Forelimb muscle (tissue), 1 donor: Measurements from ENCODE around the gene CDH23. TPM values are rescaled to one million over a fixed set of nuclear protein-coding genes. Genes with fewer than 3 reads are reported as not detected.

Experiments
- DNase-seq: peaks from one replicate; pipeline ENCODE4 v3.0.0-alpha.2; 2013; ENCODE audit warnings: low read depth
- polyA plus RNA-seq: library from polyadenylated mRNA; unstranded; fragments of 120-200 nt; gene quantifications from one replicate; pipeline ENCODE4 v1.2.1, GENCODE V29; 2013; ENCODE audit not compliant: insufficient read length

CDH23 gene
- polyA plus RNA-seq, 1 donor = 4.1 TPM

GRCh38 chr10:71659111-71659634 is 262.5 kb downstream of the CDH23 start:
- DNase-seq = no peak

DNA sequence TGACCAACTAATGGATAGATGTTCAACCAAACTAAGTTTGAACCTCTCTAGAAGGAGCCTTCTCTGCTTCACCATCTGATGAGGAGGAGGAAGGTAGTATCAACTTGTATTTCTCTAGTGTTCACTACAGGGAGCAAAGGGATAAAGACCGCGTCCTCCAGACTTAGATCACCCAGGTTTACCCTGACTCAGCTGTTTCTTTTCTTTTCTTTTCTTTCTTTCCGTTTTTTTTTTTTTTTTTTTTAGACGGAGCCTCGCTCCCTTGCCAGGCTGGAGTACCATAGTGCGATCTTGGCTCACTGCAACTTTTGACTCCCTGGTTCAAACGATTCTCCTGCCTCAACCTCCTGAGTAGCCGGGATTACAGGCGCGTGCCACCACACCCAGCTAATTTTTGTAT is 263.0 kb downstream of the CDH23 start:
- DNase-seq = no peak

- no peak for DNase-seq
Observed at GRCh38 chr10:71660313-71660712, 263.6 kb downstream of the CDH23 start.

GRCh38 chr10:71661060-71661622 is 264.4 kb downstream of the CDH23 start:
- DNase-seq = no peak

DNA sequence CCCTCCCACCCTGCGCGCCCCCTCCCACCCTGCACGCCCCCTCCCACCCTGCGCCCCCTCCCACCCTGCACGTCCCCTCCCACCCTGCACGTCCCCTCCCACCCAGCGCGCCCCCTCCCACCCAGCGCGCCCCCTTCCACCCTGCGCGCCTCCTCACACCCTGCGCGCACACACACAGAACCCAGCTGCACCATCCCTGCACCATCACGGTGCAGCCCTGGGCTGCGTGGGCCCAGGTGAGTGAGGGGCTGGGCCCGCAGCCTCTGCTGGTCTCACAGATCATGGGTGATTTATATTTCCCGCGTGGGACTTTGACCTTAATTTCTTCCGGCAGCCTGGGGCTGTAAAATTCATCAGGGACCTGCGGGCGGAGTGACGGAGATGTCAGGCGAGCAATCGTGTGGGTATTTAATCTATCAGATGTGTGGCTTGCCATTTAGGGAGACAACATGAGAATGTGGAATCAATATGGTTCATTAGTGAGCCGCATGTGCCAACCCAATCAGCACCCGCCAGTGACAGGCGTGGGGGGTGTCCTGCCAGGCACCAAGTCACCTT is 265.1 kb downstream of the CDH23 start:
- DNase-seq = no peak

GRCh38 chr10:71663311-71663710 is 266.6 kb downstream of the CDH23 start:
- no peak for DNase-seq

GRCh38 chr10:71664585-71664984 is 267.9 kb downstream of the CDH23 start:
- DNase-seq = no peak

DNA sequence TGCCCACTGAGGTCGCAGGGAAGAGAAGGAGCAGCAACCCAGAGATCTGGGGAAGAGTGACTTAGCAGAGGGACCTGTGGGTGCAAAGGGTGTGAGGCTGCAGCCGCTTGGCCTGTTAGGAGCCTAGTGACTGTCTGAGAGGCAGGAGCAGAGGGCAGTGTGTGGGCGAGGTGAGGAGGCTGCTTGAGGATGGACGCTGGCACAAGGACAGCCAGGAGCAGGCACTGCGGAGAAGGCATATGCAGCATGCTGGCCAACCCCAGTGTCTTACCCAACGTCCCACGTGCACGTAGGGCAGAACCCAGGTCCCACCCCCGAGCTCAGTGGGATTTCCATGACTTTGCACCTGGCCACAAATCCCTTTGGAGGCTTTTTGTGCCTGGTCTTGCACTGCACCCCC is 268.7 kb downstream of the CDH23 start:
- no peak for DNase-seq

DNA sequence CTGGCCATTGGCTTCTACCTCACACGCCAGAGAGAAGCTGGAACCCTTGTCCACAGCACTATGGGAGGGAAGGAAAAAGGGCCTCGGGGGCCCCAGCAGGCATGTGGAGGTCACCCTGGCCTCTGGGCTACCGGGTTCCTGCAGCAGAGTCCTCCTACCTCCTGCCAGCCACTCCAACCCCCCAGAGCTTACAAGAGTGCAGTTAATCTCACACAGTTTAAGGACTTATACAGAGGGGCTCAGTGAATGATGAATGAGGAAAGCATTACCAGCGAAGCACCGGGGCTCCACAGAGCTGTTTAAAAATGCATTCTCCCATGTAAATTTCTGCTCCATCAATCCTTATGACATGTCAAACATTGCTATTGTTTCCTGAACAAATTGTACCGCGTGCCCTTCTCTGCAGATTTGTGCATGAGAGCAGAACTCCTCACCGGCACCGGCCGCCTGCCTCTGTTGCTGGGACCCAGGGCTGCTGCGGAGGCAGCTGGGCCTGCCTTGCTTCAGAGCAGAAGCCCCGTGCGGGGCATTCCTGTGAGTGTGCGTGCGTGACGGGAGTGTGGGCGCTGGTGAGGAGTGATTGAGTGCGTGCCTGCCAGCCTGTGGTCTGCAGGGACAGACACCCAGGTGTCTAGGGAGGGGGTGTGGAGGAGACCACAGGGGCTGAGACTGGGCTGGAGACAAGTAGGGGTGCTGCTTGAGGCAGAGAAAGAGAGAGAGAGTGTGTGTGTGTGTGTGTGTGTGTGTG is 270.1 kb downstream of the CDH23 start:
- no peak for DNase-seq

DNA sequence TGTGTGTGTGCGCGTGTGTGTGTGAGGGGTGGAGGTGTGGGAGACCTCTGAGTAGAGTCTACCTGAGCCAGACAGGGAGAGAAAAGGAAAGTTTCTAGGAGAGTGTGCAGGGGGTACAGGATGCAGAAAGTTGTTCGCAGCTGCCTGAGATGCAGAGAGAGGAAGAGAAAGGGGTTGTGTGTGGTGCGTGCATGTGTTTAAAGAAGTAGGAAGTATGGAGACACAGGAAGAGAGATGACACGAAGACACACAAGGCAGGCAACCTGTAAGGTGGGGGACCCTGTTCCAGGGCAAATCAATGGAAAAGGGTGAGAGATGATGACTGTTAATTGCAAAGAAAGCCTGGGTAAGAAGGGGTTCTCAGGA is 270.6 kb downstream of the CDH23 start:
- no peak for DNase-seq

GRCh38 chr10:71671994-71672946 is 275.6 kb downstream of the CDH23 start:
- DNase-seq = no peak

DNA sequence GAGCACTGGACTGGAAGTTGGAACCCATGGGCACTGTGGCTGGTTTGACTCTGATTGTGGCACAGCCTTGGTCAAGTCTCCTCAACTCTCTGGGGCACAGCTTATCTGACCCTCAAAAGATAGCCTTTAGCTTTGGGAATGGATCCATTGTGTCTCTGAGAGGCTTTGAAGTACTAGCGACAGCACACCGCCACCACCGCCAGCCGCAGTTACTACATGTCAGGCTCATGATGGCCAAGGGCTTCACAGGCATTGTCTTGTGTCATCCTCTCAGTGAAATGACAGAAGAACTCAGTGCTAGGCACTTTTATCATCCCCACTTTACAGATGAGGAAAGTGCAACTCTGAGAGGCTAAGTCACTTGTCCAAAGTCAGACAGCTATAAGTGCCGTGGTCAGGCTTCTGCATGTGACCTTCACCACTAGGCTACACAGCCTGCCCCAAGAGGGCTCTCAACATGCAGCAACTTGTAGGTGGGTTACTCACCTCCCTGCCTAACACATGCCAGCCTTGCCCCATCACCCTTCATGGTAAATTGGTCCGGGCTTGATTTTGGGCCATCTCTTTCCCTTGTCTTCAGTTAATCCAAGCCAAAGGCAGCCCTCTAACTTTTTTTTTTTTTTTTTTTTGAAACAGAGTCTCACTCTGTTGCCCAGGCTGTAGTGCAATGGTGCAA is 278.7 kb downstream of the CDH23 start:
- DNase-seq = no peak

- DNase-seq = no peak
Observed at GRCh38 chr10:71677261-71677660, 280.5 kb downstream of the CDH23 start.

DNA sequence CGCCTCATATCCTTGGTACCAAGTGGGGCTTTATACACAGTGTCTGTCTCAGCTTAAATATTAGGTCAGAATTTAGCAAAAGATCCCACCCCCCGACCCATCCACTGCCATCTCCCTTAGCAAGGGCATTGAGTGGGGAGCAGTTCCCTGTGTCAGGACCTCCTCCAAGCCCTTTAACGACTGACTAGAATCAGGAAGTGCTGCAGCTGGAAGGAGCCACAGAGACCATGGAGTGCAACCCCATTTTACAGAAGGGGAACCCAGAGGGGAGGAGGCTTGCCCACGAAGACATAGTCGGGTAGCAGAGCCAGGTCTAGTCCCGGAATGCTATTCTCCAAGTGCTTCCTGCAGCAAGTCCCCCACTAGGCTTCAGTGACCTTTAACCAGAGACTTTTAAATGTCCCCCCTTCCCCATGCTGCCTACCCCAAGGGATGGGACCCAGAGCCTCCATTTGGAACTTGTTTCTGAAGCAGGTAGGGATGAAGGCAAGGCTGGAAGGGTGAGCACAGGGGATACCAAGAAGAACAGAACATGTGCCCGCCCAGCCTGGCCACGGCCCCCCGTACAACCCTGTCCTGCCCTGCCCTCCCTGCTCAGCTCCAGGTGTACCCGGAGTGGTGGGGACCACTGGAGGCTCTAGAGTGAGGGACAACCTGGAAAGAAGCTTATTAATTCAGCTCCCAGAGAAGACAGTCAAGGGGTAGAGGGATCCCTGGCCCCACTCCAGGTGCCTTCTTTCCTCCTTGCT is 281.5 kb downstream of the CDH23 start:
- no peak for DNase-seq

GRCh38 chr10:71679425-71679824 is 282.7 kb downstream of the CDH23 start:
- no peak for DNase-seq

DNA sequence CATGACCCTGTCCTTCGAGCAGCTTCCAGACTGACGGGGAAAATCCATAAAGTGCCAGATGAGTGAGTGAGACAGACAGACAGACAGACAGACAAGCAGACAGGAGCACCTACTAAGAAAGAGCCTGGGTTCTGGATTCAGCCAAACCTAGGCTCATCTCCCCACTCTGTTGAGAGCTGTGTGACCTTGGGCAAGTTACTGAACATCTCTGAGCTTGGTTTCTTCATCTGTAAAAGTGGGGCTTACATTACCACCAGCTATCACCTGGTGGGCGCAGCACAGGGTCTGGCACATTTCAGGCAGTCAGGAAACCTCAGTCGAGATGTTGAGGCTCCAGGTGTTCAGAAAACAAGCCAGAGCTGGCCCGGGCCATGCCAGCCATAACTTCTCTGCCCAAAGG is 285.3 kb downstream of the CDH23 start:
- DNase-seq = no peak

DNA sequence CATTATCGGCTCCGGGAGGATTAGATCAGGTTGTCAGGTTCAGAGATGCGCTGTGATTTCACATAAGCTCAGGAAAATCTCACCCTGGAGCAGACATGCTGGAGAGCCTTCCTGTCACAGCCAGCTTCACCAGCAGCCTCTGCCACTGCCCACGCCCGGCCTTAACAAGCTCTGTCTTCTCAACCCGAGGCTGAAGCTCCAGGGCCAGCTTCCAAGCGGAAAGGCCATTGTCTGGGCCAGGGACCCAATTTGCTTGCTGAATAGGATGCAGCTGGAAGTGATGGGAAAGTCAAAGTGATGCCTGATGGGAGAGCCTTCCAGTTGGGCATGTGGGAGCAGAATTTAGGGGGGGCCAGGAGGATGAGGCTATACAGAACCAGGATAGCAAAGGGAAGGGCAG is 286.6 kb downstream of the CDH23 start:
- DNase-seq = no peak

DNA sequence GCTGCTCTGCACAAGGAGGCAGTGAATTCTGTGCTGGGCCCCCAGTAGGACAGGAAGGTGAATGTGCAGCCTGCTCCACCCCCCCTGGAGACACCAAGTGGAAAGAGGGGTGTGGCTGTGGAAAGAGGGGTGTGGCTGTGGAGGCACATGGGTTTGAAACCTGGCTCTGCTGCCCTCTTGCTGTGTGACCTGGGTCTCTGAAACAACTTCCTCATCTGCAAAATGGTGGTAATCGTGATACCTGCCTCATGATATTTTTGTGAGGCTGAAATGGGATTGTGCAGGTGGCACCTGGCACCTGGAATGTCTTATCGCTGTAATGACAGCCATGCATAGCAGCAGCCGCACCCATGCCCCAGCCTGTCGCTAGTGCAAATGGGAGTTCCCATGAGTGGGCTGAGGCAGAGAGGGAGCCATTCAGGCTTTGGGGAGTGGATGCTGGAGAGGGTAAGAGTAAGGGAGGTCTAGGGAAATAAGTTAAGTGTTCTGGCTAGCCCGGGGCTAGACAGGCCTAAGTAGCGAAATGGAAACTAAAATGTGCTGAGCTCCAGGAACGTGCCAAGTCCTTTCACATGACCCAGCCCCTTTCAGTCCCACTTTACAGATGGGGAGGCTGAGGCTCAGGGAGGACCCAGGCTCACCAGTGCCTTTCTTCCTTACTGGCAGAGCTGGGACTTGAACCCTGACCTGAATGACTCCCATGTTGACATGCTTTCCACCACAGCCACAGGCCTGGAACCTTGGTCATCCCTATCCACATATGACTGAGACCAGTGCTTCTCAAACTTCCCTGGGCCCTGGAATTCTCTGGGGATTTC is 287.8 kb downstream of the CDH23 start:
- no peak for DNase-seq

DNA sequence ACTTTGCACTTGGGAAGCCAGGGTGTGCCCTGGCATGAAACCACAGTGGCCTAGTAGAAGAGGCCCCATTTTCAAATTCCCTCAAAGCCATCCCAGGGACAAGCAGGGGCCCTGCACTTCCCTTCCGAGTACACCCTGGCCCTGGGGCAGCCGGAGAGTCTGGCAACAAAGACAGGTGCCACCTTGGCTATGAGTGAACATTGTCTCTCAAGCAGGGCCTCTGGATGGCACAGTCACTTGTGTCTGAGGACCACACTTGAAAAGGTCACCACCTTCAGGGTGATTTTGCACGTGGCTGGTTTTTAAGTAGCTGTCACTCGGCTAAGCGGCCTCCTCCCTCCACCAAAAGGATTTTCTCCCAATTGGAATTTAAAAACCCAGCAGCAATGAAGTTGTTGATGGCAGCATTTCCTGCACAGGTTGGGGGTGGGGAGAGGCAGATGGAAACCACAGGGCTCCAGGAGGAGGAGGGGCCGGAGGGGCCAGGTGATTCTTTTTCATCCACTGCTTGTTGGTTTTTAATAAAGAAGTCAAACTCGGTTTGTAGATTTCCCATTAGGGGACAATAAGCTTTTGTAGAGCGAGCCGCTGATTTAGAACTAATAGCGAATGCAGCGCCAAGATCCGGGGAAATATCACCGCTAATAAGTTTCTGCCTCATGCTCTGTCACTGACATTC is 289.0 kb downstream of the CDH23 start:
- no peak for DNase-seq
